Gastrocnemius medialis (tissue), 4 donors: ENCODE results near the gene CERS6.

Source experiments
- CTCF ChIP-seq, 5 experiments: fragments of 450-650 bp in 3 of 5; fragments of 200-600 bp in 2 of 5; sonication (generic) in 2 of 5; IDR thresholded peaks in 4 of 5; conservative IDR thresholded peaks in 1 of 5; 1 replicate in 4 of 5; 2 replicates in 1 of 5; pipeline ENCODE4 v1.5.1; 2016 to 2019; ENCODE audit warnings: antibody characterized with exemption in 5 of 5, mild to moderate bottlenecking in 3 of 5, moderate library complexity in 3 of 5
- POLR2A ChIP-seq, 2 donors: fragments of 450-650 bp; IDR thresholded peaks; one replicate each; pipeline ENCODE4 v1.6.1; 2017; ENCODE audit warnings: antibody characterized with exemption in 2 of 2, mild to moderate bottlenecking in 2 of 2, moderate library complexity in 2 of 2

- TF ChIP-seq CTCF (IDR thresholded peaks at IDR 0.05 in 4 of 5, conservative IDR thresholded peaks at IDR 0.05 in 1 of 5) (no peak), POLR2A (IDR thresholded peaks at IDR 0.05) (no peak)
These were observed 314.7 kb downstream of the CERS6 start for GRCh38 chr2:168770796-168771195.
